Breast epithelium (tissue), 3 donors: ENCODE data around the gene SDK2.

Source experiments
- CTCF ChIP-seq, 3 donors: fragments of 450-650 bp; IDR thresholded peaks; one replicate each; pipeline ENCODE4 v1.5.1; 2016 to 2017; ENCODE audit warnings: antibody characterized with exemption in 3 of 3, mild to moderate bottlenecking in 3 of 3, moderate library complexity in 3 of 3
- POLR2AphosphoS5 ChIP-seq, 3 donors: sonication (generic); formaldehyde crosslinking; IDR thresholded peaks; one replicate each; pipeline ENCODE4 v1.6.1; 2017; ENCODE audit warnings: antibody characterized with exemption in 3 of 3

GRCh38 chr17:73516431-73516830, 127.8 kb downstream of the SDK2 start:
- no peak for TF ChIP-seq CTCF (IDR thresholded peaks at IDR 0.05)
- TF ChIP-seq POLR2AphosphoS5 (IDR thresholded peaks at IDR 0.05): no peak
